ENCODE results near the gene HTT-AS. TPM values are rescaled to one million over a fixed set of nuclear protein-coding genes. Genes with fewer than 3 reads are reported as not detected.

HTT-AS gene
- total RNA-seq, 1 donor from 2014 or later: not detected

- H3K4me1 ChIP-seq: peaks cover 9% of the 10 kb centered on the region
- no peak overlapping the region for H3K27ac ChIP-seq
- no peak overlapping the region for H3K4me3 ChIP-seq
- H3K36me3 ChIP-seq: no peaks in the 10 kb centered on the region
- TF ChIP-seq CTCF (IDR thresholded peaks at IDR 0.05): no peak
- H3K27me3 ChIP-seq (ENCODE audit: low read depth): no peaks in the 10 kb centered on the region
- no peaks in the 10 kb centered on the region for H3K9me3 ChIP-seq
- intact Hi-C loops (cut with DNase I): no loop called here
- DNase-seq: no peak
- no peak for ATAC-seq
Observed at GRCh38 chr4:3070709-3071500, 3.4 kb downstream of the HTT-AS start.

GRCh38 chr4:3069661-3070199, 4.6 kb downstream of the HTT-AS start:
- Histone ChIP-seq H3K36me3 (no peaks in the 10 kb centered on the region), H3K4me1 (peaks cover 5% of the 10 kb centered on the region), H3K9me3 (no peaks in the 10 kb centered on the region), H3K27me3 (ENCODE audit: low read depth) (no peaks in the 10 kb centered on the region), H3K27ac (no peak overlapping the region), H3K4me3 (no peak overlapping the region)
- DNase-seq: no peak
- ATAC-seq: no peak
- intact Hi-C loops (cut with DNase I): no loop called here
- TF ChIP-seq CTCF (IDR thresholded peaks at IDR 0.05): no peak

GRCh38 chr4:3067473-3068001, 6.8 kb downstream of the HTT-AS start:
- intact Hi-C loops (cut with DNase I): no loop called here
- no peak overlapping the region for H3K27ac ChIP-seq
- DNase-seq (no peak), ATAC-seq (no peak)
- no peak overlapping the region for H3K4me3 ChIP-seq
- H3K9me3 ChIP-seq: no peaks in the 10 kb centered on the region
- H3K27me3 ChIP-seq (ENCODE audit: low read depth): no peaks in the 10 kb centered on the region
- TF ChIP-seq CTCF (IDR thresholded peaks at IDR 0.05): no peak
- H3K4me1 ChIP-seq: no peaks in the 10 kb centered on the region
- H3K36me3 ChIP-seq: no peaks in the 10 kb centered on the region

- DNase-seq (no peak), ATAC-seq (no peak)
- no peak for TF ChIP-seq CTCF (IDR thresholded peaks at IDR 0.05)
- no peaks in the 10 kb centered on the region for H3K27me3 ChIP-seq (ENCODE audit: low read depth)
- H3K36me3 ChIP-seq: no peaks in the 10 kb centered on the region
- H3K4me3 ChIP-seq: no peak overlapping the region
- no peak overlapping the region for H3K27ac ChIP-seq
- intact Hi-C loops (cut with DNase I): no loop called here
- no peaks in the 10 kb centered on the region for H3K4me1 ChIP-seq
- H3K9me3 ChIP-seq: no peaks in the 10 kb centered on the region
Observed at GRCh38 chr4:3066836-3067400, 7.4 kb downstream of the HTT-AS start.

GRCh38 chr4:3065551-3065950, 8.8 kb downstream of the HTT-AS start:
- Histone ChIP-seq H3K27ac (no peak overlapping the region), H3K4me1 (no peaks in the 10 kb centered on the region), H3K27me3 (ENCODE audit: low read depth) (no peaks in the 10 kb centered on the region), H3K36me3 (no peaks in the 10 kb centered on the region), H3K9me3 (no peaks in the 10 kb centered on the region), H3K4me3 (no peak overlapping the region)
- DNase-seq (no peak), ATAC-seq (no peak)
- intact Hi-C loops (cut with DNase I): no loop called here
- no peak for TF ChIP-seq CTCF (IDR thresholded peaks at IDR 0.05)

All from lower lobe of right lung (tissue), 2 donors.